ENCODE measurements around the gene SEMA4B. TPM values are rescaled to one million over a fixed set of nuclear protein-coding genes. Genes with fewer than 3 reads are reported as not detected.
A peak's percentile ranks its signal among the peaks of the same experiment; 100 is the strongest.
"Not testable (repeated sequence)": the region's sequence is repeated elsewhere in the genome, so short reads cannot be mapped to it uniquely, and the experiment has no call there.

Gene SEMA4B
- total RNA-seq, 1 experiment from 2014 or later, result 32.5 TPM

DNA sequence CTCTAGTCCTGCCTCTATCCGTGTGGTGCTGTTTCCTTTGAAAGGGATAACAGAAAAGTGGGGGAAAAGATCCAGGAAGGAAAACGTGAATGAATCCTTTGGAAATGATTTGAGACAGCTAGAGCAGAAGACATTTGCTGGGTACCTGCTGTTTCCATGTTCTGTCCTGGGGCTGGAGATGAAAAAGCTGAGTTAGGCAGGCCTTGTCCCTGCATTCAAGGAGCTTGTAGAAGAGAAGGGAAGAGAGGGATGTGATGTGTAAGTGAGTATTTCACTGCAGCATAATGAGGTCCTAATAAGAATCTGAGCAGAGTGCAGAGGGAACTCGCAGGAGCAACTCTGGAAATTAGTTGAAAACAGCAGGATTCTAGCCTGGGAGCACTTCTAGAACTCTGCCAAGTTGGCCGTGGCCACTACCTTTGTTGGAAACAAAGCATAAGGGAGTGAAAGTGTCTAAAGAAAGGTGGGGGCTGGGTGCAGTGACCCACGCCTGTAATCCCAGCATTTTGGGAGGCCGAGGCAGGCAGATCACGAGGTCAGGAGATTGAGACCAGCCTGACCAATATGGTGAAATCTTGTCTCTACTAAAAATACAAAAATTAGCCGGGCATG lies 13.8 kb upstream of the SEMA4B start:
- Histone ChIP-seq H3K79me2 (ENCODE audit: insufficient read depth, low read length) (no peaks in the 10 kb centered on the region), H4K5ac (ENCODE audit: insufficient read length, low read depth, low read length) (no peak overlapping the region), H3K79me1 (ENCODE audit: insufficient read depth, low read depth, low read length, poor library complexity, severe bottlenecking) (no peaks in the 10 kb centered on the region), H4K8ac (replicated peaks; ENCODE audit: insufficient read length, low read depth, low read length) (no peak overlapping the region), H3K4me1 (ENCODE audit: insufficient read depth, low read length) (no peaks in the 10 kb centered on the region), H3K4ac (ENCODE audit: low read depth, low read length) (no peak overlapping the region), H4K91ac (ENCODE audit: insufficient read length, low read depth, low read length) (no peak overlapping the region), H3K14ac (ENCODE audit: insufficient read depth, low read length) (no peak overlapping the region), H3K9ac (ENCODE audit: extremely low read depth, insufficient read length, low read length) (no peak overlapping the region), H3K56ac (ENCODE audit: insufficient read length, low read depth, low read length) (no peak overlapping the region), H3T11ph (ENCODE audit: low read length) (no peak overlapping the region), H3K23me2 (ENCODE audit: insufficient read length, low read depth, low read length, poor library complexity, severe bottlenecking) (peaks cover 4% of the 10 kb centered on the region), H2AFZ (ENCODE audit: low read length) (no peak overlapping the region), H2BK120ac (ENCODE audit: low read depth, low read length, poor library complexity, severe bottlenecking) (no peak overlapping the region), H3K18ac (ENCODE audit: insufficient read length, low read depth, low read length) (no peak overlapping the region), H3K23ac (ENCODE audit: insufficient read length, low read depth, low read length) (no peak overlapping the region), H2BK15ac (ENCODE audit: low read depth, low read length) (no peak overlapping the region), H3K27ac (ENCODE audit: insufficient read length, low read depth, low read length) (no peak overlapping the region), H4K20me1 (ENCODE audit: control insufficient read depth, insufficient read depth, insufficient read length) (no peaks in the 10 kb centered on the region), H3K4me2 (ENCODE audit: insufficient read depth, insufficient read length, low read length) (no peak overlapping the region), H2AK5ac (ENCODE audit: insufficient read length, low read length) (no peak overlapping the region), H3K27me3 (ENCODE audit: insufficient read depth, low read length) (no peaks in the 10 kb centered on the region), H2BK5ac (ENCODE audit: insufficient read length, low read length) (no peak overlapping the region), H3K9me3 (ENCODE audit: control insufficient read depth, low read depth, low read length) (no peaks in the 10 kb centered on the region), H2BK12ac (ENCODE audit: insufficient read length, low read depth, low read length) (no peak overlapping the region), H2BK20ac (ENCODE audit: low read depth, low read length, poor library complexity, severe bottlenecking) (no peak overlapping the region)
- H3K9me3 Mint-ChIP-seq, result no peaks in the 10 kb centered on the region; a peak in 1 of 5 replicates
- H3K27ac Mint-ChIP-seq, result peak overlapping the region in 1 of 3 experiments; percentile 23; a peak in 3 of 7 replicates
- no CpG with 5 or more reads among the region's 8 CpGs for WGBS (ENCODE audit: extremely low coverage, insufficient read length, low lambda C conversion rate)
- no peaks in the 10 kb centered on the region for H3K27me3 Mint-ChIP-seq (ENCODE audit: low read depth)
- DNase-seq, result no peak
- peaks cover 19 to 20% of the 10 kb centered on the region in 2 experiments for H3K4me1 Mint-ChIP-seq
- no peak overlapping the region for H3K4me3 Mint-ChIP-seq
- TF ChIP-seq, protein P1, sequence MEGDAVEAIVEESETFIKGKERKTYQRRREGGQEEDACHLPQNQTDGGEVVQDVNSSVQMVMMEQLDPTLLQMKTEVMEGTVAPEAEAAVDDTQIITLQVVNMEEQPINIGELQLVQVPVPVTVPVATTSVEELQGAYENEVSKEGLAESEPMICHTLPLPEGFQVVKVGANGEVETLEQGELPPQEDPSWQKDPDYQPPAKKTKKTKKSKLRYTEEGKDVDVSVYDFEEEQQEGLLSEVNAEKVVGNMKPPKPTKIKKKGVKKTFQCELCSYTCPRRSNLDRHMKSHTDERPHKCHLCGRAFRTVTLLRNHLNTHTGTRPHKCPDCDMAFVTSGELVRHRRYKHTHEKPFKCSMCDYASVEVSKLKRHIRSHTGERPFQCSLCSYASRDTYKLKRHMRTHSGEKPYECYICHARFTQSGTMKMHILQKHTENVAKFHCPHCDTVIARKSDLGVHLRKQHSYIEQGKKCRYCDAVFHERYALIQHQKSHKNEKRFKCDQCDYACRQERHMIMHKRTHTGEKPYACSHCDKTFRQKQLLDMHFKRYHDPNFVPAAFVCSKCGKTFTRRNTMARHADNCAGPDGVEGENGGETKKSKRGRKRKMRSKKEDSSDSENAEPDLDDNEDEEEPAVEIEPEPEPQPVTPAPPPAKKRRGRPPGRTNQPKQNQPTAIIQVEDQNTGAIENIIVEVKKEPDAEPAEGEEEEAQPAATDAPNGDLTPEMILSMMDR (conservative IDR thresholded peaks at IDR 0.05), result no peak
- no peaks in the 10 kb centered on the region; a peak in 1 of 7 replicates for H3K36me3 Mint-ChIP-seq (ENCODE audit: insufficient read depth in 1 of 3, low read depth in 3 of 3)

DNA sequence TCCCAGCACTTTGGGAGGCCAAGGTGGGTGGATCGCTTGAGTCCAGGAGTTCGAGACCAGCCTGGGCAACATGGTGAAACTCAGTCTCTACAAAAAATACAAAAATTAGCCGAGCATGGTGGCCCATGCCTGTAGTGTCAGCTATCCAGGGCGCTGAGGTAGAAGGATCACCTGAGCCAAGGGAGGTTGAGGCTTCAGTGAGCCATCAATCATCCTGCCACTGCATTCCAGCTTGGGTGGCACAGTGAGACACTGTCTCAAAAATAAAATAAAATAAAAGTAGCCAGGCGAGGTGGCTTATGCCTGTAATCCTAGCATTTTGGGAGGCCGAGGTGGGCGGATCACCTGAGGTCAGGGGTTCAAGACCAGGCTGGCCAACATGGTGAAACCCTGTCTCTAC lies 13.1 kb upstream of the SEMA4B start:
- H3K79me2 ChIP-seq (ENCODE audit: insufficient read depth, low read length); H3K23me2 ChIP-seq (ENCODE audit: insufficient read length, low read depth, low read length, poor library complexity, severe bottlenecking); H3K9me3 Mint-ChIP-seq; H3K18ac ChIP-seq (ENCODE audit: insufficient read length, low read depth, low read length); H4K20me1 ChIP-seq (ENCODE audit: control insufficient read depth, insufficient read depth, insufficient read length); H2BK20ac ChIP-seq (ENCODE audit: low read depth, low read length, poor library complexity, severe bottlenecking); H2BK5ac ChIP-seq (ENCODE audit: insufficient read length, low read length); H3K79me1 ChIP-seq (ENCODE audit: insufficient read depth, low read depth, low read length, poor library complexity, severe bottlenecking); H3K56ac ChIP-seq (ENCODE audit: insufficient read length, low read depth, low read length); H3K23ac ChIP-seq (ENCODE audit: insufficient read length, low read depth, low read length); H3K4me1 ChIP-seq (ENCODE audit: insufficient read depth, low read length); H3K4ac ChIP-seq (ENCODE audit: low read depth, low read length); H4K8ac ChIP-seq (replicated peaks; ENCODE audit: insufficient read length, low read depth, low read length); H3K27ac Mint-ChIP-seq; H3K27me3 Mint-ChIP-seq (ENCODE audit: low read depth); H2AK5ac ChIP-seq (ENCODE audit: insufficient read length, low read length); H3K9me3 ChIP-seq (ENCODE audit: control insufficient read depth, low read depth, low read length); H3T11ph ChIP-seq (ENCODE audit: low read length); H2BK15ac ChIP-seq (ENCODE audit: low read depth, low read length); H3K9ac ChIP-seq (ENCODE audit: extremely low read depth, insufficient read length, low read length); H2BK12ac ChIP-seq (ENCODE audit: insufficient read length, low read depth, low read length); H4K5ac ChIP-seq (ENCODE audit: insufficient read length, low read depth, low read length); H3K4me2 ChIP-seq (ENCODE audit: insufficient read depth, insufficient read length, low read length); H3K14ac ChIP-seq (ENCODE audit: insufficient read depth, low read length); DNase-seq; H3K27ac ChIP-seq (ENCODE audit: insufficient read length, low read depth, low read length); H2BK120ac ChIP-seq (ENCODE audit: low read depth, low read length, poor library complexity, severe bottlenecking); H3K4me3 Mint-ChIP-seq; H4K91ac ChIP-seq (ENCODE audit: insufficient read length, low read depth, low read length); H3K27me3 ChIP-seq (ENCODE audit: insufficient read depth, low read length); H3K36me3 Mint-ChIP-seq (ENCODE audit: insufficient read depth in 1 of 3, low read depth in 3 of 3); H2AFZ ChIP-seq (ENCODE audit: low read length): not testable (repeated sequence)
- no CpG with 5 or more reads among the region's 7 CpGs for WGBS (ENCODE audit: extremely low coverage, insufficient read length, low lambda C conversion rate)
- H3K4me1 Mint-ChIP-seq, result peaks cover 19 to 25% of the 10 kb centered on the region in 2 experiments

All from H9 (cell line).